ENCODE data around the gene ADAMTSL5. TPM values are rescaled to one million over a fixed set of nuclear protein-coding genes. Genes with fewer than 3 reads are reported as not detected.
A peak's percentile ranks its signal among the peaks of the same experiment; 100 is the strongest.

The ADAMTSL5 gene
- total and polyA plus RNA-seq, 2 of the 8 experiments (the other 6 are each of a cell fraction or from before 2014, with no cell fraction given): 0.82 to 0.99 TPM

GRCh38 chr19:1490311-1491113 is 22.3 kb downstream of the ADAMTSL5 start, which contains the start of gene PCSK4 (continued):
- TF ChIP-seq CHD7 (IDR thresholded peaks at IDR 0.05; ENCODE audit: insufficient replicate concordance, low read length) (no peak), TBP (IDR thresholded peaks at IDR 0.05; ENCODE audit: low read depth, low read length) (peak; percentile 15; the same call in 1 of the 2 replicates), E2F6 (IDR thresholded peaks at IDR 0.05) (peak; percentile 77), YY1 (IDR thresholded peaks at IDR 0.05; ENCODE audit: low read depth, low read length) (no peak), JUN (IDR thresholded peaks at IDR 0.05; ENCODE audit: low read depth, low read length) (no peak), SP1 (IDR thresholded peaks at IDR 0.05; ENCODE audit: low read depth, low read length) (peak; percentile 75; the same call in 1 of the 2 replicates), GABPA (IDR thresholded peaks at IDR 0.05; ENCODE audit: borderline replicate concordance, insufficient read depth, low read length) (no peak), ASH2L (IDR thresholded peaks at IDR 0.05; ENCODE audit: low read length) (no peak), CTBP2 (IDR thresholded peaks at IDR 0.05; ENCODE audit: borderline replicate concordance, insufficient read depth, insufficient read length, low read length) (no peak)
